ENCODE data around the gene COL6A3.

DNA sequence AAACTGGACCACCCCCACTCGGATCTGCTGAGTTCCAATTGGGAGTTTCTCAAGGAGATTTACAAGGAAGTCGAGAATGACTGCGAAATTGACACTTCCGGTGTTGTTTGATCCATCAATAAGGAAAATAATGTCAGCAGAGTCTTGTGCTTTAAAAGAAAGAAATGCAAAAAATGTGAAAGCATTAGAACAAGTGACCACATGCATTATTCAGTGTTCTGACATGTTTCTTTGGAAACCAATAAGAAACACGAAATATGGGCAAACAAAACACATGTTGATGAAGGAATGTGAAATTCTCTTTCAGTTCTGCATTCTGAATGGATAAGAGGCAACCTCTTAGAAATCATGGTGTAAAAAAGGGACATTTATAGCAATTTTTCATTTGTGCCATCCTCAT is 25.9 kb downstream of the COL6A3 start:
- TF ChIP-seq, protein P1, sequence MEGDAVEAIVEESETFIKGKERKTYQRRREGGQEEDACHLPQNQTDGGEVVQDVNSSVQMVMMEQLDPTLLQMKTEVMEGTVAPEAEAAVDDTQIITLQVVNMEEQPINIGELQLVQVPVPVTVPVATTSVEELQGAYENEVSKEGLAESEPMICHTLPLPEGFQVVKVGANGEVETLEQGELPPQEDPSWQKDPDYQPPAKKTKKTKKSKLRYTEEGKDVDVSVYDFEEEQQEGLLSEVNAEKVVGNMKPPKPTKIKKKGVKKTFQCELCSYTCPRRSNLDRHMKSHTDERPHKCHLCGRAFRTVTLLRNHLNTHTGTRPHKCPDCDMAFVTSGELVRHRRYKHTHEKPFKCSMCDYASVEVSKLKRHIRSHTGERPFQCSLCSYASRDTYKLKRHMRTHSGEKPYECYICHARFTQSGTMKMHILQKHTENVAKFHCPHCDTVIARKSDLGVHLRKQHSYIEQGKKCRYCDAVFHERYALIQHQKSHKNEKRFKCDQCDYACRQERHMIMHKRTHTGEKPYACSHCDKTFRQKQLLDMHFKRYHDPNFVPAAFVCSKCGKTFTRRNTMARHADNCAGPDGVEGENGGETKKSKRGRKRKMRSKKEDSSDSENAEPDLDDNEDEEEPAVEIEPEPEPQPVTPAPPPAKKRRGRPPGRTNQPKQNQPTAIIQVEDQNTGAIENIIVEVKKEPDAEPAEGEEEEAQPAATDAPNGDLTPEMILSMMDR (IDR thresholded peaks at IDR 0.05) = no peak
- TF ChIP-seq POLR2AphosphoS5 (IDR thresholded peaks at IDR 0.05) = no peak
- no peak for TF ChIP-seq EP300 (IDR thresholded peaks at IDR 0.05; ENCODE audit: low read depth)
